Peyer's patch (tissue), 4 donors: ENCODE results near the gene DEFB110. TPM values are rescaled to one million over a fixed set of nuclear protein-coding genes. Genes with fewer than 3 reads are reported as not detected.

ENCODE experiments used
- DNase-seq, 3 donors: peaks; one replicate each; pipeline ENCODE4 v3.0.0-alpha.2; 2017 to 2019
- H3K27ac ChIP-seq, 4 donors: fragments of 200-600 bp; sonication (generic); one replicate each; pipeline ENCODE4 v1.5.1; 2016 to 2019
- H3K27me3 ChIP-seq, 2 donors: fragments of 200-600 bp; sonication (generic); one replicate each; pipeline ENCODE4 v1.5.1; 2019
- H3K36me3 ChIP-seq, 3 donors: fragments of 200-600 bp; sonication (generic); one replicate each; pipeline ENCODE4 v1.5.1; 2016 to 2019
- H3K4me1 ChIP-seq, 4 donors: fragments of 200-600 bp; sonication (generic); one replicate each; pipeline ENCODE4 v1.5.1; 2016 to 2019
- H3K4me3 ChIP-seq, 4 donors: fragments of 200-600 bp; sonication (generic); 1 replicate in 3 of 4; 2 replicates in 1 of 4; pipeline ENCODE4 v1.5.1; 2016 to 2019; ENCODE audit warnings: mild to moderate bottlenecking in 1 of 4
- H3K9me3 ChIP-seq, 4 donors: fragments of 200-600 bp; sonication (generic); one replicate each; pipeline ENCODE4 v1.5.1; 2016 to 2019; ENCODE audit warnings: mild to moderate bottlenecking in 1 of 4
- CTCF ChIP-seq, 6 experiments: fragments of 450-650 bp in 4 of 6; fragments of 200-600 bp in 2 of 6; sonication (generic) in 1 of 6; IDR thresholded peaks; one replicate each; pipeline ENCODE4 v1.5.1; 2017 to 2019; ENCODE audit warnings: antibody characterized with exemption in 6 of 6, mild to moderate bottlenecking in 3 of 6, moderate library complexity in 1 of 6
- POLR2A ChIP-seq, 2 donors: fragments of 450-650 bp; IDR thresholded peaks; one replicate each; pipeline ENCODE4 v1.5.1; 2017; ENCODE audit warnings: antibody characterized with exemption in 2 of 2, mild to moderate bottlenecking in 2 of 2, moderate library complexity in 2 of 2
- total RNA-seq, 4 donors: library from RNA; depleted of rRNA; stranded (reverse); fragments of >200 nt; gene quantifications; one replicate each; pipeline ENCODE4 v1.1.0, GENCODE V29; 2016

DEFB110 gene
- not detected for total RNA-seq

- no peak within 1 kb of the TSS for H3K4me3 ChIP-seq
- DNase-seq: no peak
- no peaks in the 10 kb centered on the region for H3K27me3 ChIP-seq
- no peaks in the 10 kb centered on the region for H3K36me3 ChIP-seq
- no peak within 1 kb of the TSS for H3K27ac ChIP-seq
- no peaks in the 10 kb centered on the region for H3K9me3 ChIP-seq
- TF ChIP-seq CTCF (IDR thresholded peaks at IDR 0.05): no peak
- TF ChIP-seq POLR2A (IDR thresholded peaks at IDR 0.05): no peak
- H3K4me1 ChIP-seq: no peaks in the 10 kb centered on the region
Observed at GRCh38 chr6:50021894-50022293, at the start of gene DEFB110. DEFB110 (minus strand) TSS chr6:50021994; CDS start chr6:50021935, 59 bp downstream.

- no peaks in the 10 kb centered on the region for H3K36me3 ChIP-seq
- no peak for TF ChIP-seq POLR2A (IDR thresholded peaks at IDR 0.05)
- no peak for TF ChIP-seq CTCF (IDR thresholded peaks at IDR 0.05)
- H3K27me3 ChIP-seq: no peaks in the 10 kb centered on the region
- no peak for DNase-seq
- H3K9me3 ChIP-seq: no peaks in the 10 kb centered on the region
- H3K27ac ChIP-seq: no peak overlapping the region
- no peaks in the 10 kb centered on the region for H3K4me1 ChIP-seq
- H3K4me3 ChIP-seq: no peak overlapping the region
Observed at GRCh38 chr6:50070101-50070500, 48.3 kb upstream of the DEFB110 start.

GRCh38 chr6:50062051-50062450, 40.3 kb upstream of the DEFB110 start:
- TF ChIP-seq POLR2A (IDR thresholded peaks at IDR 0.05) (no peak), CTCF (IDR thresholded peaks at IDR 0.05) (no peak)
- no peaks in the 10 kb centered on the region for H3K27me3 ChIP-seq
- no peaks in the 10 kb centered on the region for H3K9me3 ChIP-seq

GRCh38 chr6:50056242-50056641, 34.4 kb upstream of the DEFB110 start:
- Histone ChIP-seq H3K27ac (no peak overlapping the region), H3K9me3 (no peaks in the 10 kb centered on the region), H3K27me3 (no peaks in the 10 kb centered on the region), H3K4me1 (no peaks in the 10 kb centered on the region), H3K4me3 (no peak overlapping the region), H3K36me3 (no peaks in the 10 kb centered on the region)
- TF ChIP-seq POLR2A (IDR thresholded peaks at IDR 0.05) (no peak), CTCF (IDR thresholded peaks at IDR 0.05) (no peak)
- no peak for DNase-seq

More at GRCh38 chr6:50062051-50062450, 40.3 kb upstream of the DEFB110 start:
- Histone ChIP-seq H3K4me1 (no peaks in the 10 kb centered on the region), H3K36me3 (no peaks in the 10 kb centered on the region), H3K4me3 (no peak overlapping the region), H3K27ac (no peak overlapping the region)
- DNase-seq: no peak

- no peak for DNase-seq
- Histone ChIP-seq H3K4me1 (no peaks in the 10 kb centered on the region), H3K9me3 (no peaks in the 10 kb centered on the region), H3K27ac (no peak within 1 kb of the TSS), H3K4me3 (no peak within 1 kb of the TSS), H3K27me3 (no peaks in the 10 kb centered on the region), H3K36me3 (no peaks in the 10 kb centered on the region)
- TF ChIP-seq POLR2A (IDR thresholded peaks at IDR 0.05) (no peak), CTCF (IDR thresholded peaks at IDR 0.05) (no peak)
Observed at GRCh38 chr6:50049829-50050228, 28.0 kb upstream of the DEFB110 start, which contains the start of gene DEFB112. DEFB112 (minus strand) TSS chr6:50049929; CDS start chr6:50049869, 60 bp downstream.

- Histone ChIP-seq H3K27me3 (no peaks in the 10 kb centered on the region), H3K36me3 (no peaks in the 10 kb centered on the region), H3K4me3 (no peak overlapping the region), H3K9me3 (no peaks in the 10 kb centered on the region), H3K27ac (no peak overlapping the region), H3K4me1 (no peaks in the 10 kb centered on the region)
- no peak for DNase-seq
- TF ChIP-seq CTCF (IDR thresholded peaks at IDR 0.05) (no peak), POLR2A (IDR thresholded peaks at IDR 0.05) (no peak)
Observed at GRCh38 chr6:50047026-50047425, 25.2 kb upstream of the DEFB110 start.
